Measurements from ENCODE around the gene TPSB2.
"Not testable (repeated sequence)": the region's sequence is repeated elsewhere in the genome, so short reads cannot be mapped to it uniquely, and the experiment has no call there.

- TF ChIP-seq ZNF396 (CRISPR knock-in tag; IDR thresholded peaks at IDR 0.05; ENCODE audit: borderline replicate concordance); FOXJ3 (CRISPR knock-in tag; IDR thresholded peaks at IDR 0.05; ENCODE audit: borderline replicate concordance); CTCF (IDR thresholded peaks at IDR 0.05): not testable (repeated sequence)
Observed at GRCh38 chr16:1225728-1226311, 4.2 kb downstream of the TPSB2 start.
